G401.6 (cell line): ENCODE data around the gene SPDYE5.

Source experiments
- FAIRE-seq: peaks from 2 replicates; lab custom pipeline; 2012; peaks lifted over from hg19 to GRCh38; lab: Jason Lieb, UNC

SPDYE5 gene

DNA sequence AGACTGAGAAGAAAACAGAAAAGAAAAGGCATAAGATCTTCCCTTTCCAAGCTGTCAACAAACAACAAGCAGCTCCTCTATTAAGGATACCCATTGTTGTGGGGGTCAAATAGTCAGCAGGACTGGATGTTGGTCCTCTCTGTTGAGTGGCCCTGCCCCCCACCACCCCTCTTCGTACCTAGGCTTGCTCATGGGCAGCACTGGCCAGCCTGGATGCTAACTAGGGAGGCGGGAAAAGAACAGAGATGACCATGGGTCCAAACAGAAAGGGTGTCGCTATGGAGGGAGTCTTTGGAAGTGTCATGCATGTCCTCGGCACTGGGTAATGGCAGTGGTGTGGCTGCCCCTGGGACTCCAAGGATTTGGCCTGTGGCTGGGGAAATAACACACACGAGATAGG is 45.6 kb downstream of the SPDYE5 start:
- FAIRE-seq = no peak

DNA sequence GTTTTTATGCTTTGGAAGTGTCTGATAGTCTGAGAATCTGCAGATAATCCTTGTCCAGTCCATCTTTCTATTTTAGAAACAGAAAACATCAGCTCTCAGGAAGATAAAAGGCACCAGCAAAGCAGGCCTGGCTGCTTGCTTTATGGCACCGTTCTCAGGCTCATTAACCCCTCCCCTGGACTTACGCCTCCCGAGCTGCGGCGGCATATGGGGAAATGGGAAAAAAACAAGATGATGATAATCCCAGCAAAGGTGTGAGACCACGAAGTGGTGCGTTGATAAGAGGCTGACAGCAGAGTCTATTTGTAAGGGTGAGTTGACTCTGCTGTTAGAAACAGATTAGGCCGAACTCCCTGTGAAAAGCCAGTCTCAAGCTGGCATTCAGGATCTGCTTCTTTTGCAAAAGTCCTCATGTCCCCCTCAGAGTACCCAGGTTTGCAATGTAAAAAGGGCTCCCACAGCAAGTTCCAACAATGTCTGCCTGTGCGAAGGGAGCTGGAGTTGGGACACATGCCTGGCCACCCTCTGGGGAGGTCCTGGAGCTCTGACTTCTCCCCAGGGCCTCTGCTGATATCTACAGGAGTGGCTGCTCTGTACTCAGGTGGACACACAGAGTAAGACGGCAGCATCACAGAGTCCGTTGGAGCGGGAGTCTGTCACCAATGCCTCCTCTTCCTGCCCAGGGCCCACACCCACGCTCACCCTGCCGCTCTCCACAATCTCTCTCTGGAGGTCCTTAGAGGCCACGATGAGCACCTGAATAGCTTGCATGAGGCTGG is 54.3 kb downstream of the SPDYE5 start:
- no peak for FAIRE-seq
